Subcutaneous abdominal adipose tissue (tissue), 5 donors: Measurements from ENCODE around the gene WTAP.

Experiments used
- H3K27ac ChIP-seq: one replicate; pipeline ENCODE4 v1.7.0; 2013; ENCODE audit warnings: low read depth, mild to moderate bottlenecking, inconsistent platforms, low read length, moderate library complexity
- H3K27me3 ChIP-seq, 5 donors: one replicate each; pipeline ENCODE4 v1.7.0; 2013; ENCODE audit warnings: low read length in 5 of 5, inconsistent platforms in 1 of 5; ENCODE audit not compliant: control insufficient read depth in 5 of 5, insufficient read depth in 4 of 5
- H3K36me3 ChIP-seq, 5 donors: one replicate each; pipeline ENCODE4 v1.7.0; 2013; ENCODE audit warnings: low read length in 5 of 5; ENCODE audit not compliant: control insufficient read depth in 5 of 5, insufficient read depth in 5 of 5
- H3K4me1 ChIP-seq, 5 donors: one replicate each; pipeline ENCODE4 v1.7.0; 2013; ENCODE audit warnings: low read length in 5 of 5, mild to moderate bottlenecking in 3 of 5, moderate library complexity in 1 of 5; ENCODE audit not compliant: control insufficient read depth in 5 of 5, insufficient read depth in 5 of 5
- H3K4me3 ChIP-seq, 5 donors: one replicate each; pipeline ENCODE4 v1.7.0; 2013; ENCODE audit warnings: low read length in 5 of 5, low read depth in 1 of 5
- H3K9ac ChIP-seq, 5 donors: one replicate each; pipeline ENCODE4 v1.7.0; 2013; ENCODE audit warnings: low read length in 5 of 5, mild to moderate bottlenecking in 4 of 5, moderate library complexity in 3 of 5
- H3K9me3 ChIP-seq, 5 donors: one replicate each; pipeline ENCODE4 v1.7.0; 2013; ENCODE audit warnings: low read length in 5 of 5; ENCODE audit not compliant: control insufficient read depth in 5 of 5
- donor health status: healthy.
- donor health status: healthy.
- donor health status: healthy.
- donor health status: healthy.
- donor health status: healthy.

The WTAP gene

GRCh38 chr6:159797554-159797953, 70.2 kb downstream of the WTAP start:
- Histone ChIP-seq H3K36me3 (peaks cover 21 to 58% (median 35%) of the 10 kb centered on the region in 5 donors), H3K4me1 (peaks cover 0 to 3% (median 0%) of the 10 kb centered on the region in 5 donors)

GRCh38 chr6:159800141-159800865, 73.0 kb downstream of the WTAP start, which contains the start of gene PNLDC1:
Gene PNLDC1 (plus strand): TSS chr6:159800276. CDS start chr6:159800308, 32 bp downstream.
- Histone ChIP-seq H3K4me3 (no peak within 1 kb of the TSS), H3K27me3 (no peaks in the 10 kb centered on the region), H3K36me3 (peaks cover 18 to 40% (median 30%) of the 10 kb centered on the region in 5 donors), H3K9ac (no peak within 1 kb of the TSS), H3K27ac (no peak within 1 kb of the TSS), H3K9me3 (no peaks in the 10 kb centered on the region), H3K4me1 (no peaks in the 10 kb centered on the region)

More at GRCh38 chr6:159797554-159797953, 70.2 kb downstream of the WTAP start:
- Histone ChIP-seq H3K27me3 (no peaks in the 10 kb centered on the region), H3K9me3 (no peaks in the 10 kb centered on the region), H3K4me3 (no peak overlapping the region), H3K27ac (no peak overlapping the region), H3K9ac (no peak overlapping the region)

- no peak overlapping the region for H3K4me3 ChIP-seq
- no peaks in the 10 kb centered on the region for H3K27me3 ChIP-seq
- no peaks in the 10 kb centered on the region for H3K4me1 ChIP-seq
- H3K9ac ChIP-seq = no peak overlapping the region
- H3K9me3 ChIP-seq = no peaks in the 10 kb centered on the region
- peaks cover 18 to 30% (median 30%) of the 10 kb centered on the region in 5 donors for H3K36me3 ChIP-seq
- no peak overlapping the region for H3K27ac ChIP-seq
Measured at GRCh38 chr6:159801935-159802334, 74.6 kb downstream of the WTAP start.

GRCh38 chr6:159804504-159804903, 77.2 kb downstream of the WTAP start:
- no peak overlapping the region for H3K9ac ChIP-seq
- H3K9me3 ChIP-seq = no peaks in the 10 kb centered on the region
- no peak overlapping the region for H3K27ac ChIP-seq
- H3K27me3 ChIP-seq = no peaks in the 10 kb centered on the region
- no peak overlapping the region for H3K4me3 ChIP-seq
- peaks cover under 1 to 7% (median 5%) of the 10 kb centered on the region in 5 donors for H3K36me3 ChIP-seq
- H3K4me1 ChIP-seq = no peaks in the 10 kb centered on the region

GRCh38 chr6:159805440-159806020, 78.2 kb downstream of the WTAP start:
- Histone ChIP-seq H3K9me3 (no peaks in the 10 kb centered on the region), H3K4me3 (no peak overlapping the region), H3K36me3 (no peaks in the 10 kb centered on the region), H3K4me1 (no peaks in the 10 kb centered on the region), H3K27ac (no peak overlapping the region), H3K27me3 (no peaks in the 10 kb centered on the region), H3K9ac (no peak overlapping the region)
